GM18909 (cell line): ENCODE results near the gene ARFGAP2.
"Not testable (repeated sequence)": the region's sequence is repeated elsewhere in the genome, so short reads cannot be mapped to it uniquely, and the experiment has no call there.

ENCODE experiments used
- ATAC-seq: cut with Tn5 transposase; IDR thresholded peaks from one replicate; pipeline ENCODE4 v1.9.1; 2021; ENCODE audit warnings: mild to moderate bottlenecking; ENCODE audit not compliant: unreplicated experiment, poor library complexity

Gene ARFGAP2

GRCh38 chr11:47176328-47177228 is at the start of gene ARFGAP2:
TSS of gene ARFGAP2 (minus strand) at chr11:47176879. CDS start at chr11:47176853, 26 bp downstream.
- ATAC-seq: peak; percentile 88

- ATAC-seq: peak; percentile 59
These were observed 49.1 kb upstream of the ARFGAP2 start for GRCh38 chr11:47225552-47226400.

- ATAC-seq: no peak
These were observed 46.0 kb upstream of the ARFGAP2 start for GRCh38 chr11:47222696-47223095.

- no peak for ATAC-seq
These were observed 43.7 kb upstream of the ARFGAP2 start for GRCh38 chr11:47220401-47220821.

GRCh38 chr11:47216121-47216798 is 39.6 kb upstream of the ARFGAP2 start:
- no peak for ATAC-seq

GRCh38 chr11:47215366-47215910 is 38.8 kb upstream of the ARFGAP2 start:
- ATAC-seq: no peak

GRCh38 chr11:47213950-47214565 is 37.4 kb upstream of the ARFGAP2 start:
- ATAC-seq: peak; percentile 77

- ATAC-seq: no peak
These were observed 36.3 kb upstream of the ARFGAP2 start for GRCh38 chr11:47212938-47213337.

- ATAC-seq: no peak
These were observed 31.9 kb upstream of the ARFGAP2 start for GRCh38 chr11:47208628-47209027.

GRCh38 chr11:47208008-47208552 is 31.4 kb upstream of the ARFGAP2 start:
- not testable (repeated sequence) for ATAC-seq

GRCh38 chr11:47207459-47207858 is 30.8 kb upstream of the ARFGAP2 start:
- ATAC-seq: no peak

GRCh38 chr11:47206577-47206976 is 29.9 kb upstream of the ARFGAP2 start:
- not testable (repeated sequence) for ATAC-seq

GRCh38 chr11:47204637-47204989 is 27.9 kb upstream of the ARFGAP2 start:
- no peak for ATAC-seq

- ATAC-seq: no peak
These were observed 25.9 kb upstream of the ARFGAP2 start for GRCh38 chr11:47202576-47202975.

- no peak for ATAC-seq
These were observed 24.3 kb upstream of the ARFGAP2 start for GRCh38 chr11:47201015-47201414.

GRCh38 chr11:47198161-47198560 is 21.5 kb upstream of the ARFGAP2 start:
- ATAC-seq: not testable (repeated sequence)

GRCh38 chr11:47192111-47192510 is 15.4 kb upstream of the ARFGAP2 start:
- no peak for ATAC-seq

GRCh38 chr11:47191137-47191536 is 14.5 kb upstream of the ARFGAP2 start:
- ATAC-seq: not testable (repeated sequence)

- ATAC-seq: no peak
These were observed 12.6 kb upstream of the ARFGAP2 start for GRCh38 chr11:47189100-47189834.
